Cardiac muscle cell (in vitro differentiated cells and primary cell): ENCODE results near the gene PTCD3. TPM values are rescaled to one million over a fixed set of nuclear protein-coding genes. Genes with fewer than 3 reads are reported as not detected.

Experiments
- DNase-seq, 2 donors: peaks; one replicate each; pipeline versions ENCODE4 v3.0.0 to v3.0.0-alpha.2; 2010 to 2017; ENCODE audit warnings: low read depth in 1 of 2, low spot score in 1 of 2
- H3K27ac ChIP-seq: fragments of 200-600 bp; sonication (generic); 2 replicates; pipeline ENCODE4 v1.5.1; 2016
- H3K27me3 ChIP-seq: fragments of 200-600 bp; sonication (generic); 2 replicates; pipeline ENCODE4 v1.6.0; 2016; ENCODE audit warnings: control low read depth
- H3K36me3 ChIP-seq: fragments of 200-600 bp; sonication (generic); 2 replicates; pipeline ENCODE4 v1.5.1; 2016; ENCODE audit warnings: control low read depth
- H3K4me1 ChIP-seq: fragments of 200-600 bp; sonication (generic); 2 replicates; pipeline ENCODE4 v1.8.1; 2017; ENCODE audit warnings: low read depth, mild to moderate bottlenecking, mixed run types
- H3K4me3 ChIP-seq: fragments of 200-600 bp; sonication (generic); 2 replicates; pipeline ENCODE4 v1.5.1; 2016; ENCODE audit warnings: mild to moderate bottlenecking
- H3K9me3 ChIP-seq: fragments of 200-600 bp; sonication (generic); 2 replicates; pipeline ENCODE4 v1.5.1; 2017; ENCODE audit warnings: low read depth, mild to moderate bottlenecking, control low read depth
- polyA plus RNA-seq: library from polyadenylated mRNA; unstranded; fragments of >200 nt; fragmentation: Nextera tagmentation; extraction: Ambion mirVana; gene quantifications from 2 replicates; pipeline ENCODE4 v1.2.1, GENCODE V29; 2016
- total RNA-seq: library from RNA; depleted of rRNA; stranded (reverse); fragments of >200 nt; gene quantifications from 2 replicates; pipeline ENCODE4 v1.2.3, GENCODE V29; 2016
- TF ChIP-seq, protein P1 (sequence below): IDR thresholded peaks from 2 replicates; pipeline ENCODE4 v1.5.1; 2012; ENCODE audit warnings: low read depth, mild to moderate bottlenecking, low read length

Gene PTCD3
- total and polyA plus RNA-seq, 2 experiments from 2014 or later = 112 to 180 TPM

DNA sequence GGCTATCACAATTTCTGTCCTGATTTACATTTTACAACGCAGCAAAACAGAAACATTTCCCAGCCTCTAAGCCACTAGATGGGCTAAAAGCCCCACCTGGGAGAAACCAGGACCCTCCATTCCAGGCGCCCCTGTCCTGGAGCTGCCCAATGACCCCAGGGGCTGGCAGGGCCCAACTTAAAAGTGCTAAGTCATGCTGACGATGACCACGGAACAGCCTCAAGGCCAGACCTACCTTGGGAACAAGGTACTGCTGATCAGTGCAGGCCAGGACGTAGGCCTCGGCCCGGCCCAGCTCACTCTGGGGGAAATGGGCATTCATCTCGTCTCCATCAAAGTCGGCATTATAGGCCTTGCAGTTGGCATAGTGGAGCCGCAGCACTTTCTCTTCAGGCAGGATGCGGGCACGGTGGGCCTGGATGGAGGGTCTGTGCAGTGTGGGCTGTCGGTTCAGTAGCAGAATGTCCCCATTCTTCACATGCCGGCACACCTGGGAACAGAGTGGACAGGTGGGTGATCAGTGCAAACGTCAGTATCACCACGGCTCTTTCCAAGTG is 36.2 kb upstream of the PTCD3 start:
- H3K4me1 ChIP-seq = peaks cover 10% of the 10 kb centered on the region
- no peaks in the 10 kb centered on the region for H3K27me3 ChIP-seq
- H3K9me3 ChIP-seq = no peaks in the 10 kb centered on the region
- no peak overlapping the region for H3K4me3 ChIP-seq
- H3K36me3 ChIP-seq = peaks cover 32% of the 10 kb centered on the region
- TF ChIP-seq, protein P1, sequence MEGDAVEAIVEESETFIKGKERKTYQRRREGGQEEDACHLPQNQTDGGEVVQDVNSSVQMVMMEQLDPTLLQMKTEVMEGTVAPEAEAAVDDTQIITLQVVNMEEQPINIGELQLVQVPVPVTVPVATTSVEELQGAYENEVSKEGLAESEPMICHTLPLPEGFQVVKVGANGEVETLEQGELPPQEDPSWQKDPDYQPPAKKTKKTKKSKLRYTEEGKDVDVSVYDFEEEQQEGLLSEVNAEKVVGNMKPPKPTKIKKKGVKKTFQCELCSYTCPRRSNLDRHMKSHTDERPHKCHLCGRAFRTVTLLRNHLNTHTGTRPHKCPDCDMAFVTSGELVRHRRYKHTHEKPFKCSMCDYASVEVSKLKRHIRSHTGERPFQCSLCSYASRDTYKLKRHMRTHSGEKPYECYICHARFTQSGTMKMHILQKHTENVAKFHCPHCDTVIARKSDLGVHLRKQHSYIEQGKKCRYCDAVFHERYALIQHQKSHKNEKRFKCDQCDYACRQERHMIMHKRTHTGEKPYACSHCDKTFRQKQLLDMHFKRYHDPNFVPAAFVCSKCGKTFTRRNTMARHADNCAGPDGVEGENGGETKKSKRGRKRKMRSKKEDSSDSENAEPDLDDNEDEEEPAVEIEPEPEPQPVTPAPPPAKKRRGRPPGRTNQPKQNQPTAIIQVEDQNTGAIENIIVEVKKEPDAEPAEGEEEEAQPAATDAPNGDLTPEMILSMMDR = no peak
- no peak for DNase-seq
- no peak overlapping the region for H3K27ac ChIP-seq

DNA sequence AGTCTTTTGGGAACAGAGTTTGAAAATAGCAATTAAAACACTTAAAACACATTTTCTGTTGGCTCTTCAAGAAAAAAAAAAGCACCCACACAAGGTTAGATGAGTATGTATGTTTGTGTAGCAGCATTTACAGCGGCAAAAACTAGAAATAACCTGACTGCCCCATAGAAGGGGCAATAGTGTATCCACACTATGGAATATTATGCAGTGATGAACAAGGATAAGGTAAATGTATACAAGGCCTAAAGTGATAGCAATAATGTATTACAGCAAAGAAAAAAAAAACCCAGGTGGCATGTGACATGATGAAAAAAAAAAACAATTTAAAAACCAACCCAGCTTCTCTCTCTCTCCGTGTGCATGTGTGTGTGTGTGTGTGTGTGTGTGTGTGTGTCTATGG is 35.2 kb upstream of the PTCD3 start:
- TF ChIP-seq, protein P1 = no peak

DNA sequence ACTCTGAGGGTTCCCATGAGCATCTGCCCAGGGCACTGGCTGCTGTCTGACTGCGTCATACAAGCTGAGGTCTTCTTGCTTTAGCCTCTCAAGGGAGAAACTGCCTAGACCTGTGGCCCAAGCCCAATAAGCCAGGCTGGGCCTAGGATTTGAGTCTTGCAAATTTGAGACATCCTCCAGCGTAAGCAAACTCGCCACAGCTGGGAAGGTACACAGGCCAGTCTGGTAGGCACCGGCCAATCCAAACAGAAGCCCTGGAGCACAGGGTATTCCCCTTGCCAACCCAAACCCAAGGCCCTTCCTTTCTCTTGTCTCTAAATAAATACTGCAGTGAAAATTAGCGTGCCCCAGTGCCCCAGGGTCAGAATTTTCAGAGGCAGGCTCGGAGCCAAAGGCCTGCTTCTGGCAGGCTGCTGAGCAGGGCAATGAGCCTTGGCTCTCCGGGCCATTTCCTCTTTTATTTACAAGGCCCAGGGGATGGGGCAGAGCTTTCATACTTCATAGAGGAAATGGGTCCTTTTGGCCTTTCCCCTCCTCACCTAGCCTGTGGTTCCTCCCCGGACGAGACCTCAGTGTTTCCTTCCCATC is 33.7 kb upstream of the PTCD3 start:
- TF ChIP-seq, protein P1 = no peak
- Histone ChIP-seq H3K36me3 (peaks cover 31% of the 10 kb centered on the region), H3K27ac (no peak overlapping the region), H3K9me3 (no peaks in the 10 kb centered on the region), H3K4me3 (no peak overlapping the region), H3K4me1 (no peaks in the 10 kb centered on the region), H3K27me3 (no peaks in the 10 kb centered on the region)
- no peak for DNase-seq

More for the DNA sequence above, 35.2 kb upstream of the PTCD3 start:
- DNase-seq = no peak
- Histone ChIP-seq H3K27me3 (no peaks in the 10 kb centered on the region), H3K27ac (no peak overlapping the region), H3K36me3 (peaks cover 28% of the 10 kb centered on the region), H3K4me1 (peaks cover 10% of the 10 kb centered on the region), H3K4me3 (no peak overlapping the region), H3K9me3 (no peaks in the 10 kb centered on the region)

DNA sequence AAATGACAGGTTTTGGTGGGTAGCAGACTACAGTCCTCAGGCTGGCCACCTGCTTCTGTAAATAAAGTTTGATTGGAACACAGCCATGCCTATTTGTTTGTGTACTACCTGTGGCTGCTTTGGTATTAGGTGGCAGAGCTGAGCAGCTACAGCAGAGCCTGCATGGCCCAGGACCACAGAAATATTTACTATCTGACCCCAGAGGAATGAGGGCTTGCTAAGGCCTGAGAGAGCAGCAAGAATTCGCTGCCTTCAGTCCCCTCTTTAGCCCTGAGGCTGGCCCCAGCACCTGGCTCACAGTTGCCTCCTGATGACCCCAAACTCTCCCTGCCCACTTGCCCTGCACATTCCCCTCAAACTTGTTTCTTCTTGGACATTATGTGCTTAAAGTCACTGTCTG is 32.8 kb upstream of the PTCD3 start:
- H3K36me3 ChIP-seq = peaks cover 39% of the 10 kb centered on the region
- H3K27ac ChIP-seq = no peak overlapping the region
- TF ChIP-seq, protein P1 = no peak
- DNase-seq = no peak
- H3K27me3 ChIP-seq = no peaks in the 10 kb centered on the region
- no peaks in the 10 kb centered on the region for H3K4me1 ChIP-seq
- H3K9me3 ChIP-seq = no peaks in the 10 kb centered on the region
- no peak overlapping the region for H3K4me3 ChIP-seq

DNA sequence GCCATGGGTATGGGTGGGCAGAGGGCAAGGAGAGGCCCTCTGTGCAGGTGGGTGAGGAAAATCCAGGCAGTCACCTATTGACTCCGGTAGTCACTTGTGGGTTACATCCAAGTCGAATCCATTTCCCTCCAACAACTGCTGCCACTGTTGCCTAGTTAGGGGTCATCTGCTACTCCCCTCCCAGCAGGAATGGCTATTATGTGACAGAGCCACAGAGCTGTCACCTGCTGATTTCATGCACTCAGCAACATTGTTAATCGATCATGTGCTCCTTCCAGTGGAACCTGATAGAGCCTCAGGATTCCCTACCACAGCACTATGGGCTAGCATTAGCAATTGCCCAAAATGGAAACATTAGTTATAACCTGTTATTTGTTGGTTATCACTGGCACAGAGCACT is 31.8 kb upstream of the PTCD3 start:
- TF ChIP-seq, protein P1 = no peak
- Histone ChIP-seq H3K9me3 (no peaks in the 10 kb centered on the region), H3K4me1 (no peaks in the 10 kb centered on the region), H3K4me3 (no peak overlapping the region), H3K27me3 (no peaks in the 10 kb centered on the region), H3K27ac (no peak overlapping the region), H3K36me3 (peaks cover 37% of the 10 kb centered on the region)
- DNase-seq = no peak
